GM19372 (cell line): ENCODE results near the gene R3HDM2.
"Not testable (repeated sequence)": the region's sequence is repeated elsewhere in the genome, so short reads cannot be mapped to it uniquely, and the experiment has no call there.

ENCODE experiments used
- ATAC-seq: cut with Tn5 transposase; IDR thresholded peaks from one replicate; pipeline ENCODE4 v1.9.1; 2021; ENCODE audit warnings: mild to moderate bottlenecking, low read depth, moderate library complexity; ENCODE audit not compliant: unreplicated experiment

Gene R3HDM2

GRCh38 chr12:57386187-57386720, 44.6 kb downstream of the R3HDM2 start:
- no peak for ATAC-seq

- no peak for ATAC-seq
Observed at GRCh38 chr12:57385586-57385985, 45.3 kb downstream of the R3HDM2 start.

GRCh38 chr12:57384478-57384877, 46.4 kb downstream of the R3HDM2 start:
- ATAC-seq = no peak

GRCh38 chr12:57381693-57382220, 49.1 kb downstream of the R3HDM2 start:
- ATAC-seq = no peak

- ATAC-seq = no peak
Observed at GRCh38 chr12:57380300-57380699, 50.5 kb downstream of the R3HDM2 start.

GRCh38 chr12:57377103-57377840, 53.6 kb downstream of the R3HDM2 start:
- ATAC-seq = no peak

GRCh38 chr12:57372233-57372632, 58.6 kb downstream of the R3HDM2 start:
- no peak for ATAC-seq

GRCh38 chr12:57370696-57371095, 60.1 kb downstream of the R3HDM2 start:
- no peak for ATAC-seq

- no peak for ATAC-seq
Observed at GRCh38 chr12:57370072-57370471, 60.8 kb downstream of the R3HDM2 start.

GRCh38 chr12:57369202-57369601, 61.6 kb downstream of the R3HDM2 start:
- no peak for ATAC-seq

GRCh38 chr12:57368349-57369095, 62.3 kb downstream of the R3HDM2 start:
- no peak for ATAC-seq

- no peak for ATAC-seq
Observed at GRCh38 chr12:57367121-57367520, 63.7 kb downstream of the R3HDM2 start.

GRCh38 chr12:57366315-57366714, 64.5 kb downstream of the R3HDM2 start:
- no peak for ATAC-seq

- not testable (repeated sequence) for ATAC-seq
Observed at GRCh38 chr12:57364156-57364555, 66.7 kb downstream of the R3HDM2 start.

- no peak for ATAC-seq
Observed at GRCh38 chr12:57360468-57360867, 70.4 kb downstream of the R3HDM2 start.

GRCh38 chr12:57358646-57359045, 72.2 kb downstream of the R3HDM2 start:
- ATAC-seq = no peak

GRCh38 chr12:57355734-57356133, 75.1 kb downstream of the R3HDM2 start:
- no peak for ATAC-seq

GRCh38 chr12:57352166-57352565, 78.7 kb downstream of the R3HDM2 start:
- ATAC-seq = no peak

GRCh38 chr12:57347284-57347683, 83.6 kb downstream of the R3HDM2 start:
- no peak for ATAC-seq

- ATAC-seq = no peak
Observed at GRCh38 chr12:57343703-57344378, 87.0 kb downstream of the R3HDM2 start.

GRCh38 chr12:57342207-57342691, 88.6 kb downstream of the R3HDM2 start:
- ATAC-seq = no peak
